Measurements from ENCODE around the gene ROBO1.

Gene ROBO1

GRCh38 chr3:79761441-79761840 lies 6.4 kb downstream of the ROBO1 start:
- DNase-seq (ENCODE audit: low read depth), result peak; percentile 30
- no peak for TF ChIP-seq CTCF (conservative IDR thresholded peaks at IDR 0.05; ENCODE audit: low read depth, low read length)

GRCh38 chr3:79751703-79752102 lies 16.1 kb downstream of the ROBO1 start:
- TF ChIP-seq CTCF (conservative IDR thresholded peaks at IDR 0.05; ENCODE audit: low read depth, low read length), result no peak
- no peak for DNase-seq (ENCODE audit: low read depth)
- H3K4me3 ChIP-seq (ENCODE audit: low read depth, low read length), result no peak overlapping the region

More at GRCh38 chr3:79761441-79761840, 6.4 kb downstream of the ROBO1 start:
- no peak overlapping the region for H3K4me3 ChIP-seq (ENCODE audit: low read depth, low read length)

GRCh38 chr3:79737530-79737929 lies 30.3 kb downstream of the ROBO1 start:
- no peak for TF ChIP-seq CTCF (conservative IDR thresholded peaks at IDR 0.05; ENCODE audit: low read depth, low read length)
- no peak overlapping the region for H3K4me3 ChIP-seq (ENCODE audit: low read depth, low read length)

GRCh38 chr3:79729096-79729495 lies 38.7 kb downstream of the ROBO1 start:
- TF ChIP-seq CTCF (conservative IDR thresholded peaks at IDR 0.05; ENCODE audit: low read depth, low read length), result no peak
- DNase-seq (ENCODE audit: low read depth), result peak; percentile 92
- no peak overlapping the region for H3K4me3 ChIP-seq (ENCODE audit: low read depth, low read length)

More at GRCh38 chr3:79737530-79737929, 30.3 kb downstream of the ROBO1 start:
- no peak for DNase-seq (ENCODE audit: low read depth)

GRCh38 chr3:79726786-79727185 lies 41.0 kb downstream of the ROBO1 start:
- no peak for DNase-seq (ENCODE audit: low read depth)
- no peak for TF ChIP-seq CTCF (conservative IDR thresholded peaks at IDR 0.05; ENCODE audit: low read depth, low read length)
- H3K4me3 ChIP-seq (ENCODE audit: low read depth, low read length), result no peak overlapping the region

- DNase-seq (ENCODE audit: low read depth), result peak; percentile 17
- no peak overlapping the region for H3K4me3 ChIP-seq (ENCODE audit: low read depth, low read length)
These were observed 43.6 kb downstream of the ROBO1 start for GRCh38 chr3:79724206-79724605.

More at GRCh38 chr3:79724206-79724605, 43.6 kb downstream of the ROBO1 start:
- TF ChIP-seq CTCF (conservative IDR thresholded peaks at IDR 0.05; ENCODE audit: low read depth, low read length), result peak; percentile 53
